Stimulated activated memory B cell treated with anti-CD40 and anti-IgM and Interleukin-4, amounts not matched to agents 10 μg/mL and 1 μg/mL and 100 μg/mL, for 72 hours (primary cell): Measurements from ENCODE around the gene SHISA8.

Experiments used
- ATAC-seq: fragments of 150-1000 bp; cut with Tn5 transposase; 2 replicates; pipeline ENCODE4 v1.10.0; 2021
- H3K27ac Mint-ChIP-seq: one replicate; pipeline ENCODE4 v1.8.0; 2022; ENCODE audit warnings: mild to moderate bottlenecking, mixed read lengths
- H3K27me3 Mint-ChIP-seq: one replicate; pipeline ENCODE4 v1.8.0; 2022; ENCODE audit warnings: mixed read lengths
- H3K36me3 Mint-ChIP-seq: one replicate; pipeline ENCODE4 v1.8.0; 2022; ENCODE audit warnings: mixed read lengths
- H3K4me1 Mint-ChIP-seq: one replicate; pipeline ENCODE4 v1.8.0; 2022; ENCODE audit warnings: mixed read lengths
- H3K4me3 Mint-ChIP-seq: one replicate; pipeline ENCODE4 v1.8.0; 2022; ENCODE audit warnings: mild to moderate bottlenecking, moderate library complexity, mixed read lengths
- H3K9me3 Mint-ChIP-seq: one replicate; pipeline ENCODE4 v1.8.0; 2022; ENCODE audit warnings: mixed read lengths

Gene SHISA8

DNA sequence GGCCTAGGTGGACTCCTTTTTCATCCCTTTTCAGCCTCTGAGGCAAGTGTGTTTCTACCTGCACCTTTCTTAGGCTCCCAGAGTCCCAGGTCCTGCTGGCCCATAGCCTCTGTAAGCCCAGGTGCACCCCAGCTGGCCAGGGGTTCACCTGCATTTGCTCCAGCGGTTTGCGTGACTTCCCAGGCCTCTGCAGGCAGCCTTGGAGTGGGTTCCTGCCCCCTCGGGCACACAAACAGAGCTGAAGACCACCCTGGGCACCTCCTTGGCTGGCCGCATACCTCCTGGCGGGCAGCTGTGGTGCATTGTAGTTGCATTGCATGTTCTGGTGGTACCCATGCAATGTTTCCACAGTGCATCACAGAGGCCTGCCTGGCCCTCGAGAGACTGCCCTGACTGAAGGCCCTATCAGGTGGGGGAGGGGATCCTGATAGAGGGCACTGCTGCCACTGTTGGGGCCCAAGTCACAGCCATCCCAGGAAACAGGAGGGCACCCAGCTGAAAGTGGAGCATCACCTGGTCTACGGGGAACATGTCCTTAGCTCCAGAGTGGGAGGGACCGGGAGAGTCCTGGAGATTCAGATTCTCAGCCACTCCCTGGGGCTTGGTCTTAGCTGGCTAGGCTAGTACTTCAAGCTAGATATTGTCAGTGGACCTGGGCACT is 14.1 kb downstream of the SHISA8 start:
- Mint-ChIP-seq H3K9me3 (no peaks in the 10 kb centered on the region), H3K4me1 (peaks cover 3% of the 10 kb centered on the region), H3K27ac (no peak overlapping the region), H3K36me3 (peaks cover 76% of the 10 kb centered on the region), H3K27me3 (no peaks in the 10 kb centered on the region), H3K4me3 (no peak overlapping the region)
- ATAC-seq: no peak

DNA sequence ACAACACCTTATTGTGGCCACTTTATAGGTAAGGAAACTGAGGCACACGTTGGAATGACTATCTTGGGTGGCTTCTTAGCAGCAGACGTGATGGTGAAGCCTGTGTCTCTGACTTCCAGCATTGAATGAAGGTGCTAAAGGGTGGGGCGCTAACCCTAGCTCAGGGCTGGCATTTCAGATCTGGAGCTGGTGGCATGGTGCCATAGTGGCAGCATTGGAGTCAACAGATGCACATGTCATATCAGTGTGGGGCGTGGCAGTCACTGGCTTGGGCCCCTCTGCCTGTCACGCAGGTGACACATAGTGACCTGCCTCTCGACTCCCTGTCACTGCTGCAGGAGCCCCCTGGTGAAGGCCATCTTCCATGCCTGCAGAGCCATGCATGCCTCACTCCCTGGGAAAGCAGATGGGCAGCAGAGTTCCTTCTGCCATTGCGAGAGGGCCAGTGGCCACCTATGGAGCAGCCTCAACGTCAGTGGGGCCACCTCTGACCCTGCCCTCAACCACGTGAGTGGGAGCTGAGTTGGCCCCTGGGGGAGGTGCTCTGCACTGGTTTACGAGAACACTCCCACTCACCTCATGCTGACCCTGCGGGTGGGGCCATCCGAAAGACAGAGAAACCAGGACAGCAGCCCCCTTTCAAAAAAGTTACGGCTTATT is 14.8 kb downstream of the SHISA8 start:
- no peaks in the 10 kb centered on the region for H3K9me3 Mint-ChIP-seq

DNA sequence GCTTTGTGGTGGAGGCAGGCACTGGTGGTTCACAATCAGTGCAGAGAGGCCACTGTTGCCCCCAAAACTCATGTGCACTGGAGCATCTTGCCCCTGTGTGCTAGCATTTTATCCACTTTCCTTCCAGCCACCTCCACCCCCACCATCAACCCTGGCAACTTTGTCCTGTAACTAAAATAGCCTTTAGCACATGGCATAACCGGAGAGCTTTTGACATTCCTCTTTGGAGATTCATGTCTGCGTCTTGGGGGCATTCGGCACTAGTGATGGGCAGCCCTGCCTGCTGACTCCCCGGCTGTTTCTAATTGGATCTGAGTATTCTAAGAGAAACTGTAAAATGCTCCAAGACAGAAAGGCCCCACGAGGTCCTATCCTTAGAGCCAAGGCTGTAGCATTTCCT is 15.8 kb downstream of the SHISA8 start:
- Mint-ChIP-seq H3K36me3 (peaks cover 62% of the 10 kb centered on the region), H3K4me3 (no peak overlapping the region), H3K27me3 (no peaks in the 10 kb centered on the region), H3K9me3 (no peaks in the 10 kb centered on the region), H3K27ac (no peak overlapping the region), H3K4me1 (no peaks in the 10 kb centered on the region)
- ATAC-seq: no peak

More for the DNA sequence above, 14.8 kb downstream of the SHISA8 start:
- H3K27me3 Mint-ChIP-seq: no peaks in the 10 kb centered on the region
- H3K4me3 Mint-ChIP-seq: no peak overlapping the region
- no peaks in the 10 kb centered on the region for H3K4me1 Mint-ChIP-seq
- H3K27ac Mint-ChIP-seq: no peak overlapping the region
- H3K36me3 Mint-ChIP-seq: peaks cover 71% of the 10 kb centered on the region
- ATAC-seq: no peak

DNA sequence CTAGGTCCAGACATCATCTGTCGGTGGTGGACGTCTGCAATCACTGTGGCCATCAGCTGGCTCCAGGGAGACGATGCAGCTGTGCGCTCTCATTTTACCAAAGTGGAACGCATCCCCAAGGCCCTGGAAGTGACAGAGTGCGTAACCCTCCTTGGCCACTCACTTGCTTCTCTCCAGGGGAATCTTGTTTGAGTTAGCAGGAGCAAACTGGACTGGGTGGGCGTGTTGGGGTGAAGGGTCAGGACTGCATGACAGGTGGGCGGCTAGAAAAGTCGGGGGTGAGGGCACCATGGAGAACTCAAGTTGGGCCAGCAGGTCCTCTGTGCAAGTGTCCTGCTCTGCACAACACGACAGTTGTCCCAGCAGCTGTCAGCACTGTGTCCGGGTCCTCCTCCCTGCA is 16.2 kb downstream of the SHISA8 start:
- H3K4me3 Mint-ChIP-seq: no peak overlapping the region
- no peaks in the 10 kb centered on the region for H3K27me3 Mint-ChIP-seq
- H3K9me3 Mint-ChIP-seq: no peaks in the 10 kb centered on the region
- H3K4me1 Mint-ChIP-seq: no peaks in the 10 kb centered on the region
- no peak for ATAC-seq
- H3K27ac Mint-ChIP-seq: no peak overlapping the region
- H3K36me3 Mint-ChIP-seq: peaks cover 58% of the 10 kb centered on the region

DNA sequence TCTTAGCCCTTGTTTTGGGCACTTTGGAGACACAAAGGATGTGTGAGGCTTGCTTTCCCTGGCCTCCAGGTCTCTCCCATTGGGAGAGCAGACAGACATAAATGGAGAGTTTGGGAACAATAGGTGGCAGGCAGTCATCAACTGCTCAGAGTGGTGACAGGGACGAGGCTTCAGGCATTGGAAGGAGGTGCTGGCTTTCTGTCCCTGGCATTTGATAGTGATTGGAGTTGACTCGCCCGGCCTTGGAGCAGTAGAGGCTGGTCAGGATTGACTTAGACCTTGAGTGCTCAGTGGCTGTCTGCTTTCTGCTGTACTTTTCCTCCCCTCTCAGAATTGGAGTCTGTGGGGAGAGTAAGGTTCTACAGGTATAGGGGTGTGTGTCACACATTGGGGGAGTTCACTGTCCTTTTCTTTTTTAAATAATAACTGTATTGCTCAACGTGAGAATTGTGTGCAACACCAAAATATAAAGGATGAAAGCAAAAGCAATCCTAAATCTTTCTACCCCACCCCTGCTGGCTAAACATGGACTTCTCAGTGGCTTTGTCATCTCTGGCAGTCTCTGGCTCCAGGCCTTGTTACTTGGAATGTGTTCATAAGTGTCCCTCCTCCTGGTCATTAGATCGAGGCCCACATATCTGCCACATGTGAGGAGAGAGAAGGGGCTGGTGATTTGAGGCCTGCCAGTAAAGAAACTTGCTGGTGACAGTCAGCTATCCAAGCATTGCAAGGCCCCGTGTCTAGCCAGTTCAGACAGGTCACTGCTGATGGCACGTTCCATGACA is 21.1 kb downstream of the SHISA8 start:
- Mint-ChIP-seq H3K27ac (no peak overlapping the region), H3K9me3 (no peaks in the 10 kb centered on the region), H3K4me3 (no peak overlapping the region), H3K27me3 (no peaks in the 10 kb centered on the region), H3K4me1 (peaks cover 5% of the 10 kb centered on the region), H3K36me3 (peaks cover 60% of the 10 kb centered on the region)
- no peak for ATAC-seq

DNA sequence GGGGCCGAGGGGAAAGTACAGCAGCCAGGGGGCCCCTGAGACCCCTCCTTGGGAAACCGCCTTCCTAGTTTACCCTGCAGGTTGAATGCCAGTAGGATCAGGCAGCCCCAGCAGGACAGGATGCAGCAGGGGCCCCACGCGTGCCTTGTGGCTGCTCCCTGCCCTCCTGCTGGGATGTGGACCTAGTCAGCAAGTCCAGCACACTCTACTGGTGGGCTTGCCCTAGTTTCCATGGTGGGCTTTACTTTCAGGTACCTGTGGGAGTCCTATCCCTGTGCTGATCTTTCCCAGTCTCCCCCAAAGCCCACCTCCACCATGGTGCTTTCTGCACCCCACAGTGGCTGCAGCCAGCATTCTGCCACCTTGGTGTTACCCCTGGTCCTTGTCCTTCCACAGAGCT is 22.2 kb downstream of the SHISA8 start:
- no peaks in the 10 kb centered on the region for H3K9me3 Mint-ChIP-seq

DNA sequence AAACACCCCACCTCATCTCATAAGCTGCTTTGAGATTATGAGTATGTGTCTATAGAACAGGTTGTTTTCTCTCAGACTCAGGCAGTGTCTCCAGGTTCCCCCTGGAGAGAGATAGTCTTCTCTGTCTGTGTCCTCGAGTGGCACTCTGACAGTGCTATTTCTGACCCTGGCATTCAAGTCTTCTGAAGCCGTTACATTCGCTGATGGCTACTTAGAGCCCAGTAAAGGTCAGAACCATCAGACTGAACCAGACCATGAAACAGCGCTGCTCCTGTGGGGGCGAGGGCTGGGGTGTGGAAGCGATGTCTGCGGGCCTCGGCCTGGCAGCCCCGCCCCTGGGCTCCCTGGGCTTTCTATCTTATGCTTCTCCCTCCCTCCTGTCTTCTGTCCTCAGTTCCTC is 23.5 kb downstream of the SHISA8 start:
- Mint-ChIP-seq H3K4me3 (no peak overlapping the region), H3K9me3 (no peaks in the 10 kb centered on the region), H3K27me3 (no peaks in the 10 kb centered on the region), H3K27ac (peak overlapping the region; percentile 48), H3K4me1 (peaks cover 29% of the 10 kb centered on the region), H3K36me3 (peaks cover 61% of the 10 kb centered on the region)
- ATAC-seq: no peak

More for the DNA sequence above, 22.2 kb downstream of the SHISA8 start:
- ATAC-seq: no peak
- no peak overlapping the region for H3K4me3 Mint-ChIP-seq
- H3K4me1 Mint-ChIP-seq: peaks cover 16% of the 10 kb centered on the region
- H3K36me3 Mint-ChIP-seq: peaks cover 60% of the 10 kb centered on the region
- no peaks in the 10 kb centered on the region for H3K27me3 Mint-ChIP-seq
- H3K27ac Mint-ChIP-seq: no peak overlapping the region

DNA sequence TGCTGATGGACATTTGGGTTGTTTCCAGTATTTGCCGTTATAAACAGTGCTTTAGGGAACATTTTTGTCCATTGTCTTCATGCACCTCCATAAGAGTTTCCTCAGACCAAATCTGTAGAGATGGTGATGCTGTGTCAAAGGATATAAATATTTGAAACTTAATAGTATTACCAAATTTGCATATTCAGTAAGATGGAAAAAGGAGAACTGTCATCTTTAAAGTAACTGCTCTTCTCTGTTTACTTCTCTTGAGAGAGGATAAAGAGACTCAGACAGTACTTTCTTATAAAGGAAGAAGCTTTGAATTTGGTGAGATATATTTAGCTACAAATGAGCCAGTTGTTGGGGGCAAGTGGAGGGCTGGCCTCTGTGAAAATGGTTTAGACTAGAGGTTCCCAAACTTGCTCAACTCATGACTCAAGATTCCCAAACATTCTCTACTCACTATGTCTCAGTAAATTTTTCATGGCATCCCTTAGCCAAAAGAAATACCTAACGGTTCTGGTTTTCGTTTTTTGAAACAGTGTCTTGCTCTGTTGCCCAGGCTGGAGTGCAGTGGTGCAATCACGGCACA is 26.2 kb downstream of the SHISA8 start:
- no peaks in the 10 kb centered on the region for H3K27me3 Mint-ChIP-seq
- peak overlapping the region; percentile 78 for H3K27ac Mint-ChIP-seq
- H3K9me3 Mint-ChIP-seq: no peaks in the 10 kb centered on the region
- H3K36me3 Mint-ChIP-seq: peaks cover 78% of the 10 kb centered on the region
- H3K4me3 Mint-ChIP-seq: no peak overlapping the region
- ATAC-seq: peak; percentile 56
- H3K4me1 Mint-ChIP-seq: peaks cover 51% of the 10 kb centered on the region

DNA sequence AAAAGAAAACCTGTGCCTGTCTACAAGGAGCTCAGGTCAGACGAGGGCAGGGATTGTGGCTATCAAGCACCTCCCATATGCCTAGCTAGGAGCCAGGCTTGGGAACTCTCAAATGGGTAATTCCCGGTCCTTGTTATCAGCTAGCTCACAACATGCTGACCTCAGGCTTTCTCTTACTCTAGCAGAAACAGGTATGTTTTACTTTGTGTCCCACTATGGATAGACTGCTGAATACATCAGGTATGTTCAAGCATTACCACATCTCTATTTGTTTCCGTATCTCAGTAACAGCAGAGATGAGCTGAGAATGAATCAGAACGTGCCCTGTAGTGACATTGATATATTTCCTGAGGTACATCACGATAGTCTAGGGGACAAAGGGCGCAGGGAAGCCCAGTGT is 29.4 kb downstream of the SHISA8 start:
- H3K4me1 Mint-ChIP-seq: peaks cover 74% of the 10 kb centered on the region
- no peak for ATAC-seq
- peak overlapping the region; percentile 78 for H3K27ac Mint-ChIP-seq
- no peaks in the 10 kb centered on the region for H3K9me3 Mint-ChIP-seq
- no peak overlapping the region for H3K4me3 Mint-ChIP-seq
- peaks cover 84% of the 10 kb centered on the region for H3K36me3 Mint-ChIP-seq
- H3K27me3 Mint-ChIP-seq: no peaks in the 10 kb centered on the region

DNA sequence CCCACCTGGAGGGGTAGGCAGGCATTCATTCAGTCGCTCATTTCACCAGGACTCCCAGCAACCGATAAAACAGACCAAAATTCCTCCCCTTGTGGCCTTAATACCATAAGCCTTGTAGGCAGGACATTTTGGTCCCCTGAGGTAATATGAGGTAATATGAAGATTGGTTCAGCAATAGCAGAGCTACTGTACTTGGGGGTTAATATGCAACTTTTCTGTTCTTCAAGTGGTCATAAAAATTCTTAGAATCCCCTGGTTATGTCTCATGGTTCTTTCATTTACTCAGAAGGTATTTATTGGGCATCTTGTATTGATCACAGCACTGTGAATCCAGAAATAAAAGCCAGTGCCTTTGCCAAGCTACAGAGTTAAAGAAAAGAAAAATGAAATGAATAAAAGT is 29.8 kb downstream of the SHISA8 start:
- ATAC-seq: no peak
- Mint-ChIP-seq H3K27me3 (no peaks in the 10 kb centered on the region), H3K27ac (peak overlapping the region; percentile 78), H3K36me3 (peaks cover 84% of the 10 kb centered on the region), H3K4me1 (peaks cover 74% of the 10 kb centered on the region), H3K9me3 (no peaks in the 10 kb centered on the region), H3K4me3 (no peak overlapping the region)

DNA sequence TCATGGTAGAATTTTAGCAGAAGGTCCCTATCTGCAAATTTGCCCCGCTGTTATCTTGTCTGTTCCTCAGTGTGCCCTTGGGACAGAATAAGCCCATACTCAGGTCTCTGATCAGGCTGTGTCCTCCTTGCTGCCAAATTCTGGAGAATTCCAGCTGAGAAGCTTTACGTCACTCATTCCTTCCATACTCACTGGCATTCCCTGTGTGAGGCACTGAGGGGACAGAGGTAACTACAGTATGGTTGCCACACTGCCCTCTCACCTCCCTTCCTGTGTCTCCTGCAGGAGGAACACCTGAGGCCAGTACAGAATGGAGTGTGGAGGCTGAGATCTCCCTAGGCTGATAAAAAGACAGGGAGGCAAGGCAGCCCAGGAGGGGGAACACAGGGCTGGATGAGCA is 31.5 kb downstream of the SHISA8 start:
- Mint-ChIP-seq H3K27ac (peak overlapping the region; percentile 78), H3K9me3 (no peaks in the 10 kb centered on the region), H3K4me3 (no peak overlapping the region), H3K36me3 (peaks cover 83% of the 10 kb centered on the region), H3K27me3 (no peaks in the 10 kb centered on the region), H3K4me1 (peaks cover 78% of the 10 kb centered on the region)
- no peak for ATAC-seq

DNA sequence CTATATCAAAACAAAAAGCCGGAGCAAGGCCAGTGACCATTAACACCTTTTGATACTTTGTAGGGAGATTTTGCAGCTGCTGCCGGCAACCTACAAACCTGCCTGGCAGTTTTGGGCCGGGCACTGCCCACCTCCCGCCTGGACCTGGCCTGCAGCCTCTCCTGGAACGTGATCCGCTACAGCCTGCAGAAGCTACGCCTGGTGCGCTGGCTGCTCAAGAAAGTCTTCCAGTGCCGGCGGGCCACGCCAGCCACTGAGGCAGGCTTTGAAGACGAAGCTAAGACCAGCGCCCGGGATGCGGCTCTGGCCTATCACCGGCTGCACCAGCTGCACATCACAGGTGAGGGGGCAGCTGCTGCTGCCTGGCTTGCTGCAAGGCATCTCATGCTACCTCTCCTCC is 34.2 kb downstream of the SHISA8 start:
- Mint-ChIP-seq H3K36me3 (peaks cover 83% of the 10 kb centered on the region), H3K4me3 (no peak overlapping the region), H3K27ac (no peak overlapping the region), H3K9me3 (no peaks in the 10 kb centered on the region), H3K4me1 (peaks cover 51% of the 10 kb centered on the region), H3K27me3 (no peaks in the 10 kb centered on the region)
- ATAC-seq: no peak

DNA sequence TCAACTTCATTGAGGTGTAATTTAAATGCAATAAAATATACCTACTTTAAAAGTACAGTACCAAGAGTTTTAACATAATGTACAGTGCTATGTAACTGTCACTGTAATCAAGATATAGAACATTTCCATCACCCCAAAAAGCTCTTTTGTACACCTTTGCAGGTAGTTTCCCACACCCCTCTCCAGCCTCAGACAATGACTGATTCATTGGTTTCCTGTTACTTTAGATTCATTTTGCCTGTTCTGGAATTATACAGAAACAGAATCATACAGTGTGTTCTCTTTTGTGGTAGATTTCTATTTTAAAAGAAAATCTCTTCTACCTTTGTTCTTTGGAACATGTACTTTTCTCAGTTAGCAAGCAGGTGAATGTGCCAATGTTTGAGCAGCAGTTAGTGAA is 38.2 kb downstream of the SHISA8 start:
- Mint-ChIP-seq H3K9me3 (no peaks in the 10 kb centered on the region), H3K4me3 (no peak overlapping the region), H3K27ac (peak overlapping the region; percentile 68), H3K36me3 (peaks cover 72% of the 10 kb centered on the region), H3K27me3 (no peaks in the 10 kb centered on the region), H3K4me1 (peaks cover 26% of the 10 kb centered on the region)
- ATAC-seq: no peak

DNA sequence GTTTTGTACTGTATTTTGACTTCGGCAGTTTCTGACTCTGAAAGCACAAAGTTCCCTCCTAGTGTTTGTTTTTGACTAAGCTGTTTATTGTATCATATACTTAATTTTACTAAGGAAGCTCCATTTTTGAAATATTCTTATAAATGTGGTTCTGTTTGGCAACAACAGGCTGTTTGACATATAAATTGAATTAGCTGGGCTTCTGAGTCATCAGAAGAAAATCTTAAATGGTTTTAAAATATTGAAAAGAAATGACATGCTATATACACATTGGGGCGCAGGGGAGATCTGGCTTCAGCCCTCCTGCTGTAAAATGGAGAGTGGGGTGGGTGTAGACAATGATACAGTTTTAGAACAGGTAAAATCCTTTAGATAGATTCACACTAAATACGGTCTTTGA is 38.6 kb downstream of the SHISA8 start:
- peaks cover 72% of the 10 kb centered on the region for H3K36me3 Mint-ChIP-seq
- no peak overlapping the region for H3K4me3 Mint-ChIP-seq
- H3K27me3 Mint-ChIP-seq: no peaks in the 10 kb centered on the region
- no peak for ATAC-seq
- peaks cover 26% of the 10 kb centered on the region for H3K4me1 Mint-ChIP-seq
- no peaks in the 10 kb centered on the region for H3K9me3 Mint-ChIP-seq
- peak overlapping the region; percentile 68 for H3K27ac Mint-ChIP-seq

DNA sequence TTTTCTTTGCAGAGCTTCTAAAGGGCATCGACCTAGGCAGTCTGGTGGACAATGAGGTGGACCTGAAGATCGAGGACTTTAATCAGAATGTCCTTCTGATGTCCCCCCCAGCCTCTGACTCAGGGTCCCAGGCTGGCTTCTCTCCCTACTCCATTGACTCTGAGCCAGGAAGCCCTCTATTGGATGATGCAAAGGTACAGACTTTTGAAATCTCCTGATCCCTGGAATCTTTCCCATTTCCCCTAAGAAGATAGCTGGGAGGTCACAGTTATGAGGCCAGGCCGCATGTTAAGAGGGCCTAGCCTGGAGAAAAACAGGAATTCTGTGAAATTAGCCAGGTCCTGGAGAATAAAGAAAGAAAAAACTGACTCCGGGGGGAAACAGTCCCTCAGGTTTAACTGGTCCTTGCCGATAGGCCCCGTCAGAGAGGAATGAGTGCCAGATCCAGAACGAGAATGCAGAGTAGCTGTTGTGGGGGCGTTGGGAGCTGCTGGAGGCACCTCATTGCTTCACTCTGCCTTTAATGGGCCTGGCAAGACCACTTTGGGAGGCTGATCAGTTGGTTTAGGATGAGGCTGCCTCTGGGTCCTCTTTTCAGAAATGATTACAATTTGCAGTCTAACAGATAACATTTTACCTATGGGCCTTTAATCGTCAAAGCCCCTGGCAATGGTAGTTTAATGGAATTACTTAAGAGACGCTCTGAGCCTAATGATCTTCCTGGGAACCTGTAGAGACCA is 39.2 kb downstream of the SHISA8 start:
- Mint-ChIP-seq H3K36me3 (peaks cover 73% of the 10 kb centered on the region), H3K9me3 (no peaks in the 10 kb centered on the region), H3K4me1 (peaks cover 28% of the 10 kb centered on the region)

More for the DNA sequence above, 39.2 kb downstream of the SHISA8 start:
- no peak overlapping the region for H3K4me3 Mint-ChIP-seq
- H3K27me3 Mint-ChIP-seq: no peaks in the 10 kb centered on the region
- ATAC-seq: no peak
- peak overlapping the region; percentile 68 for H3K27ac Mint-ChIP-seq
